ENCODE data around the gene CFAP46. TPM values are rescaled to one million over a fixed set of nuclear protein-coding genes. Genes with fewer than 3 reads are reported as not detected.
A peak's percentile ranks its signal among the peaks of the same experiment; 100 is the strongest.

CFAP46 gene
- total and polyA plus RNA-seq, 2 experiments from 2014 or later, result 0.20 to 0.22 TPM

GRCh38 chr10:132785723-132786475 is 156.5 kb downstream of the CFAP46 start, which contains the start of gene NKX6-2:
Gene NKX6-2, minus strand, starts transcription at chr10:132786147. Its CDS starts 199 bp downstream, at chr10:132785948.
- no peaks in the 10 kb centered on the region for H4K20me1 ChIP-seq (ENCODE audit: insufficient read depth)
- DNase-seq, result peak; percentile 48
- no peak within 1 kb of the TSS for H3K27ac ChIP-seq
- in situ Hi-C loops (cut with MboI), result no loop called here
- no peak within 1 kb of the TSS for H3K9ac ChIP-seq
- no peak within 1 kb of the TSS for H2AFZ ChIP-seq
- H3K36me3 ChIP-seq (ENCODE audit: low read depth), result no peaks in the 10 kb centered on the region
- H3F3A ChIP-seq (ENCODE audit: insufficient read depth), result no peaks in the 10 kb centered on the region
- H3K4me2 ChIP-seq (ENCODE audit: unreplicated experiment), result no peak within 1 kb of the TSS
- H3K79me2 ChIP-seq (ENCODE audit: insufficient read depth), result no peaks in the 10 kb centered on the region
- H3K9me2 ChIP-seq (ENCODE audit: insufficient read depth), result no peaks in the 10 kb centered on the region
- WGBS, 2 experiments (ENCODE audit: low coverage in 1 of 2, low lambda C conversion rate in 2 of 2, missing lambda C conversion rate in 2 of 2), result 1 to 2% methylated on average over 42 to 48 of the region's 119 CpGs
- no peaks in the 10 kb centered on the region for H3K9me3 ChIP-seq (ENCODE audit: low read depth)
- H3K27me3 ChIP-seq (replicated peaks; ENCODE audit: insufficient read depth), result peaks cover 40% of the 10 kb centered on the region
- TF ChIP-seq EZH2 (IDR thresholded peaks at IDR 0.05; ENCODE audit: insufficient read depth, poor library complexity, severe bottlenecking) (peak; percentile 93), EZH2phosphoT487 (IDR thresholded peaks at IDR 0.05; ENCODE audit: insufficient read depth, low read depth) (no peak)
- H3K4me3 ChIP-seq, result no peak within 1 kb of the TSS
- no peaks in the 10 kb centered on the region for H3K4me1 ChIP-seq (ENCODE audit: insufficient read depth)

GRCh38 chr10:132784866-132785722 is 157.3 kb downstream of the CFAP46 start:
- DNase-seq, result no peak
- H3K4me3 ChIP-seq, result no peak overlapping the region
- in situ Hi-C loops (cut with MboI), result no loop called here
- no peaks in the 10 kb centered on the region for H3K9me2 ChIP-seq (ENCODE audit: insufficient read depth)
- H3K27me3 ChIP-seq (replicated peaks; ENCODE audit: insufficient read depth), result peaks cover 36% of the 10 kb centered on the region
- no peak overlapping the region for H2AFZ ChIP-seq
- TF ChIP-seq EZH2phosphoT487 (IDR thresholded peaks at IDR 0.05; ENCODE audit: insufficient read depth, low read depth), result no peak
- peak; percentile 74 for TF ChIP-seq EZH2 (IDR thresholded peaks at IDR 0.05; ENCODE audit: insufficient read depth, poor library complexity, severe bottlenecking)
- no peaks in the 10 kb centered on the region for H3K36me3 ChIP-seq (ENCODE audit: low read depth)
- no peak overlapping the region for H3K27ac ChIP-seq
- no peak overlapping the region for H3K4me2 ChIP-seq (ENCODE audit: unreplicated experiment)
- H4K20me1 ChIP-seq (ENCODE audit: insufficient read depth), result no peaks in the 10 kb centered on the region
- no peak overlapping the region for H3K9ac ChIP-seq
- H3K79me2 ChIP-seq (ENCODE audit: insufficient read depth), result no peaks in the 10 kb centered on the region
- 28 to 34% methylated on average over 33 to 73 of the region's 111 CpGs for WGBS, 2 experiments (ENCODE audit: low coverage in 1 of 2, low lambda C conversion rate in 2 of 2, missing lambda C conversion rate in 2 of 2)
- no peaks in the 10 kb centered on the region for H3F3A ChIP-seq (ENCODE audit: insufficient read depth)
- no peaks in the 10 kb centered on the region for H3K9me3 ChIP-seq (ENCODE audit: low read depth)
- no peaks in the 10 kb centered on the region for H3K4me1 ChIP-seq (ENCODE audit: insufficient read depth)

- in situ Hi-C loops (cut with MboI), result no loop called here
- WGBS, 2 experiments (ENCODE audit: low coverage in 1 of 2, low lambda C conversion rate in 2 of 2, missing lambda C conversion rate in 2 of 2), result 43 to 54% methylated on average over 46 to 106 of the region's 106 CpGs
- DNase-seq, result no peak
Measured at GRCh38 chr10:132783940-132784865, 158.2 kb downstream of the CFAP46 start.

More at GRCh38 chr10:132783940-132784865, 158.2 kb downstream of the CFAP46 start:
- Histone ChIP-seq H3K9me3 (ENCODE audit: low read depth) (no peaks in the 10 kb centered on the region), H4K20me1 (ENCODE audit: insufficient read depth) (no peaks in the 10 kb centered on the region), H3K9me2 (ENCODE audit: insufficient read depth) (no peaks in the 10 kb centered on the region), H3K9ac (no peak overlapping the region), H3K4me2 (ENCODE audit: unreplicated experiment) (no peak overlapping the region), H3K4me1 (ENCODE audit: insufficient read depth) (no peaks in the 10 kb centered on the region), H3K27me3 (replicated peaks; ENCODE audit: insufficient read depth) (peaks cover 31% of the 10 kb centered on the region), H3K36me3 (ENCODE audit: low read depth) (no peaks in the 10 kb centered on the region), H2AFZ (no peak overlapping the region), H3K27ac (no peak overlapping the region), H3F3A (ENCODE audit: insufficient read depth) (no peaks in the 10 kb centered on the region), H3K79me2 (ENCODE audit: insufficient read depth) (no peaks in the 10 kb centered on the region), H3K4me3 (no peak overlapping the region)
- no peak for TF ChIP-seq EZH2 (IDR thresholded peaks at IDR 0.05; ENCODE audit: insufficient read depth, poor library complexity, severe bottlenecking)
- no peak for TF ChIP-seq EZH2phosphoT487 (IDR thresholded peaks at IDR 0.05; ENCODE audit: insufficient read depth, low read depth)

All from GM23248 (cell line).